Muscle layer of duodenum (tissue), 2 donors: Measurements from ENCODE around the gene DYSF.

Experiments used
- H3K27ac ChIP-seq: one replicate; pipeline ENCODE4 v1.7.0; 2013; ENCODE audit warnings: mild to moderate bottlenecking, low read length
- H3K27me3 ChIP-seq: one replicate; pipeline ENCODE4 v1.7.0; 2013; ENCODE audit warnings: low read depth, mild to moderate bottlenecking, control low read depth, low read length
- H3K36me3 ChIP-seq, 2 donors: one replicate each; pipeline ENCODE4 v1.7.0; 2013; ENCODE audit warnings: low read length in 2 of 2, control low read depth in 1 of 2, mild to moderate bottlenecking in 1 of 2; ENCODE audit not compliant: insufficient read depth in 2 of 2, control insufficient read depth in 1 of 2
- H3K4me1 ChIP-seq, 2 donors: one replicate each; pipeline ENCODE4 v1.7.0; 2013; ENCODE audit warnings: low read length in 2 of 2, mild to moderate bottlenecking in 2 of 2, control low read depth in 1 of 2, moderate library complexity in 1 of 2; ENCODE audit not compliant: insufficient read depth in 2 of 2, control insufficient read depth in 1 of 2
- H3K4me3 ChIP-seq, 2 donors: one replicate each; pipeline ENCODE4 v1.7.0; 2013; ENCODE audit warnings: low read length in 2 of 2, low read depth in 1 of 2, mild to moderate bottlenecking in 1 of 2
- H3K9me3 ChIP-seq, 2 donors: one replicate each; pipeline ENCODE4 v1.7.0; 2013; ENCODE audit warnings: low read length in 2 of 2, control low read depth in 1 of 2, mild to moderate bottlenecking in 1 of 2; ENCODE audit not compliant: control insufficient read depth in 1 of 2
- donor health status: healthy.

The DYSF gene

GRCh38 chr2:71704688-71705087 is 251.3 kb downstream of the DYSF start:
- H3K9me3 ChIP-seq = no peaks in the 10 kb centered on the region
- no peaks in the 10 kb centered on the region for H3K27me3 ChIP-seq
- peaks cover 0 to 19% of the 10 kb centered on the region in 2 donors for H3K4me1 ChIP-seq
- H3K4me3 ChIP-seq = no peak overlapping the region
- H3K36me3 ChIP-seq = no peaks in the 10 kb centered on the region
- no peak overlapping the region for H3K27ac ChIP-seq

- Histone ChIP-seq H3K27ac (no peak overlapping the region), H3K4me1 (peaks cover 0 to 12% of the 10 kb centered on the region in 2 donors), H3K4me3 (no peak overlapping the region), H3K36me3 (no peaks in the 10 kb centered on the region), H3K27me3 (no peaks in the 10 kb centered on the region), H3K9me3 (no peaks in the 10 kb centered on the region)
These were observed 252.0 kb downstream of the DYSF start for GRCh38 chr2:71705171-71705960.

- H3K27me3 ChIP-seq = no peaks in the 10 kb centered on the region
- no peak overlapping the region for H3K27ac ChIP-seq
- no peaks in the 10 kb centered on the region for H3K9me3 ChIP-seq
- H3K4me1 ChIP-seq = peaks cover 0 to 6% of the 10 kb centered on the region in 2 donors
- no peak overlapping the region for H3K4me3 ChIP-seq
- no peaks in the 10 kb centered on the region for H3K36me3 ChIP-seq
These were observed 252.8 kb downstream of the DYSF start for GRCh38 chr2:71706121-71706520.

GRCh38 chr2:71706836-71707235 is 253.5 kb downstream of the DYSF start:
- H3K4me1 ChIP-seq = no peaks in the 10 kb centered on the region
- no peaks in the 10 kb centered on the region for H3K36me3 ChIP-seq
- no peak overlapping the region for H3K27ac ChIP-seq
- no peaks in the 10 kb centered on the region for H3K9me3 ChIP-seq
- no peaks in the 10 kb centered on the region for H3K27me3 ChIP-seq
- no peak overlapping the region for H3K4me3 ChIP-seq

- no peaks in the 10 kb centered on the region for H3K27me3 ChIP-seq
- no peaks in the 10 kb centered on the region for H3K36me3 ChIP-seq
- H3K4me3 ChIP-seq = no peak overlapping the region
- H3K4me1 ChIP-seq = no peaks in the 10 kb centered on the region
- H3K9me3 ChIP-seq = no peaks in the 10 kb centered on the region
- no peak overlapping the region for H3K27ac ChIP-seq
These were observed 257.2 kb downstream of the DYSF start for GRCh38 chr2:71710367-71711132.

- no peak overlapping the region for H3K4me3 ChIP-seq
These were observed 257.9 kb downstream of the DYSF start for GRCh38 chr2:71711133-71711855.

GRCh38 chr2:71712158-71712818 is 258.9 kb downstream of the DYSF start:
- Histone ChIP-seq H3K27me3 (no peaks in the 10 kb centered on the region), H3K4me1 (peaks cover 0 to 11% of the 10 kb centered on the region in 2 donors), H3K4me3 (no peak overlapping the region), H3K36me3 (no peaks in the 10 kb centered on the region), H3K9me3 (no peaks in the 10 kb centered on the region), H3K27ac (no peak overlapping the region)

More at GRCh38 chr2:71711133-71711855, 257.9 kb downstream of the DYSF start:
- Histone ChIP-seq H3K27ac (no peak overlapping the region), H3K9me3 (no peaks in the 10 kb centered on the region), H3K27me3 (no peaks in the 10 kb centered on the region), H3K36me3 (no peaks in the 10 kb centered on the region), H3K4me1 (peaks cover 0 to 5% of the 10 kb centered on the region in 2 donors)

- no peaks in the 10 kb centered on the region for H3K9me3 ChIP-seq
- H3K4me1 ChIP-seq = peaks cover 0 to 11% of the 10 kb centered on the region in 2 donors
- H3K27me3 ChIP-seq = no peaks in the 10 kb centered on the region
- no peak overlapping the region for H3K4me3 ChIP-seq
- H3K36me3 ChIP-seq = no peaks in the 10 kb centered on the region
- no peak overlapping the region for H3K27ac ChIP-seq
These were observed 260.5 kb downstream of the DYSF start for GRCh38 chr2:71713581-71714580.

GRCh38 chr2:71714601-71715240 is 261.4 kb downstream of the DYSF start:
- no peak overlapping the region for H3K27ac ChIP-seq
- no peaks in the 10 kb centered on the region for H3K9me3 ChIP-seq
- no peaks in the 10 kb centered on the region for H3K36me3 ChIP-seq
- no peak overlapping the region for H3K4me3 ChIP-seq
- peaks cover 0 to 16% of the 10 kb centered on the region in 2 donors for H3K4me1 ChIP-seq
- no peaks in the 10 kb centered on the region for H3K27me3 ChIP-seq
